H9 (cell line): ENCODE measurements around the gene PIGM. TPM values are rescaled to one million over a fixed set of nuclear protein-coding genes. Genes with fewer than 3 reads are reported as not detected.

ENCODE experiments used
- DNase-seq: peaks from one replicate; pipeline ENCODE4 v3.0.0-alpha.2; 2017
- H2AFZ ChIP-seq: one replicate; pipeline ENCODE4 v1.6.1; 2013; ENCODE audit warnings: mild to moderate bottlenecking, low read length, control low read depth, moderate library complexity
- H2AK5ac ChIP-seq: 2 replicates; pipeline ENCODE4 v1.6.1; 2013; ENCODE audit warnings: low read length, control low read depth, mixed read lengths; ENCODE audit not compliant: insufficient read length
- H2BK120ac ChIP-seq: one replicate; pipeline ENCODE4 v1.6.1; 2013; ENCODE audit warnings: low read depth, mild to moderate bottlenecking, low read length, control low read depth, inconsistent platforms; ENCODE audit not compliant: poor library complexity, severe bottlenecking
- H2BK12ac ChIP-seq: 2 replicates; pipeline ENCODE4 v1.6.1; 2013; ENCODE audit warnings: low read length, control low read depth, mixed read lengths, low read depth; ENCODE audit not compliant: insufficient read length
- H2BK15ac ChIP-seq: 2 replicates; pipeline ENCODE4 v1.6.1; 2013; ENCODE audit warnings: low read depth, low read length, control low read depth
- H2BK20ac ChIP-seq: one replicate; pipeline ENCODE4 v1.6.1; 2013; ENCODE audit warnings: low read depth, mild to moderate bottlenecking, low read length, control low read depth, inconsistent platforms; ENCODE audit not compliant: poor library complexity, severe bottlenecking
- H2BK5ac ChIP-seq: 2 replicates; pipeline ENCODE4 v1.6.1; 2013; ENCODE audit warnings: low read length, control low read depth, mixed read lengths; ENCODE audit not compliant: insufficient read length
- H3K14ac ChIP-seq: 2 replicates; pipeline ENCODE4 v1.6.1; 2013; ENCODE audit warnings: low read length, control low read depth; ENCODE audit not compliant: insufficient read depth
- H3K18ac ChIP-seq: 2 replicates; pipeline ENCODE4 v1.6.1; 2013; ENCODE audit warnings: low read depth, mild to moderate bottlenecking, mixed read lengths, low read length, control low read depth; ENCODE audit not compliant: insufficient read length
- H3K23ac ChIP-seq: 2 replicates; pipeline ENCODE4 v1.6.1; 2013; ENCODE audit warnings: low read length, control low read depth, mixed read lengths, low read depth; ENCODE audit not compliant: insufficient read length
- H3K23me2 ChIP-seq: 2 replicates; pipeline ENCODE4 v1.6.1; 2013; ENCODE audit warnings: low read depth, mild to moderate bottlenecking, mixed read lengths, low read length, control low read depth; ENCODE audit not compliant: insufficient read length, poor library complexity, severe bottlenecking
- H3K27ac ChIP-seq: 2 replicates; pipeline ENCODE4 v1.5.1; 2013; ENCODE audit warnings: low read length, control low read depth, mixed read lengths, low read depth; ENCODE audit not compliant: insufficient read length
- H3K27me3 ChIP-seq: 2 replicates; pipeline ENCODE4 v1.6.1; 2013; ENCODE audit warnings: low read length, control low read depth, inconsistent platforms; ENCODE audit not compliant: insufficient read depth
- H3K4ac ChIP-seq: 2 replicates; pipeline ENCODE4 v1.6.1; 2013; ENCODE audit warnings: low read depth, mild to moderate bottlenecking, control low read depth, inconsistent platforms, low read length, moderate library complexity
- H3K4me1 ChIP-seq: 2 replicates; pipeline ENCODE4 v1.6.1; 2013; ENCODE audit warnings: low read length, control low read depth, inconsistent platforms; ENCODE audit not compliant: insufficient read depth
- H3K4me2 ChIP-seq: 2 replicates; pipeline ENCODE4 v1.6.1; 2013; ENCODE audit warnings: low read length, control low read depth, mixed read lengths; ENCODE audit not compliant: insufficient read length, insufficient read depth
- H3K56ac ChIP-seq: 2 replicates; pipeline ENCODE4 v1.6.1; 2013; ENCODE audit warnings: low read depth, mild to moderate bottlenecking, mixed read lengths, low read length, control low read depth; ENCODE audit not compliant: insufficient read length
- H3K79me1 ChIP-seq: 2 replicates; pipeline ENCODE4 v1.6.1; 2013; ENCODE audit warnings: low read depth, mild to moderate bottlenecking, moderate library complexity, low read length, control low read depth, inconsistent platforms; ENCODE audit not compliant: insufficient read depth, poor library complexity, severe bottlenecking
- H3K79me2 ChIP-seq: 2 replicates; pipeline ENCODE4 v1.6.1; 2013; ENCODE audit warnings: low read length, control low read depth, inconsistent platforms; ENCODE audit not compliant: insufficient read depth
- H3K9ac ChIP-seq: 2 replicates; pipeline ENCODE4 v1.6.1; 2013; ENCODE audit warnings: low read length, control low read depth, mixed read lengths; ENCODE audit not compliant: insufficient read length; ENCODE audit errors: extremely low read depth
- H3K9me3 ChIP-seq: one replicate; pipeline ENCODE4 v1.6.1; 2013; ENCODE audit warnings: low read depth, low read length, inconsistent platforms; ENCODE audit not compliant: control insufficient read depth
- H3T11ph ChIP-seq: one replicate; pipeline ENCODE4 v1.6.1; 2013; ENCODE audit warnings: mild to moderate bottlenecking, low read length, control low read depth, inconsistent platforms
- H4K20me1 ChIP-seq: one replicate; pipeline ENCODE4 v1.6.1; 2013; ENCODE audit not compliant: control insufficient read depth, insufficient read length, insufficient read depth
- H4K5ac ChIP-seq: 2 replicates; pipeline ENCODE4 v1.6.1; 2013; ENCODE audit warnings: low read depth, mild to moderate bottlenecking, mixed read lengths, low read length, control low read depth; ENCODE audit not compliant: insufficient read length
- H4K8ac ChIP-seq: replicated peaks from 2 replicates; pipeline ENCODE4 v1.6.1; 2013; ENCODE audit warnings: low read length, control low read depth, mixed read lengths, low read depth; ENCODE audit not compliant: insufficient read length
- H4K91ac ChIP-seq: 2 replicates; pipeline ENCODE4 v1.6.1; 2013; ENCODE audit warnings: low read depth, mild to moderate bottlenecking, moderate library complexity, mixed read lengths, low read length, control low read depth; ENCODE audit not compliant: insufficient read length
- H3K27ac Mint-ChIP-seq, 3 experiments: 2 replicates in 2 of 3; 3 replicates in 1 of 3; pipeline ENCODE4 v1.8.0; 2020 to 2021; ENCODE audit warnings: mixed read lengths in 3 of 3, mild to moderate bottlenecking in 1 of 3, moderate library complexity in 1 of 3
- H3K27me3 Mint-ChIP-seq: 2 replicates; pipeline ENCODE4 v1.8.0; 2021; ENCODE audit warnings: low read depth, mild to moderate bottlenecking, moderate library complexity, mixed read lengths
- H3K36me3 Mint-ChIP-seq, 3 experiments: 2 replicates in 2 of 3; 3 replicates in 1 of 3; pipeline ENCODE4 v1.8.0; 2020 to 2021; ENCODE audit warnings: low read depth in 3 of 3, mixed read lengths in 3 of 3; ENCODE audit not compliant: insufficient read depth in 1 of 3
- H3K4me1 Mint-ChIP-seq, 2 experiments: 2 replicates each; pipeline ENCODE4 v1.8.0; 2020; ENCODE audit warnings: mixed read lengths in 2 of 2
- H3K4me3 Mint-ChIP-seq, 2 experiments: 2 replicates in 1 of 2; 3 replicates in 1 of 2; pipeline ENCODE4 v1.8.0; 2020 to 2021; ENCODE audit warnings: mild to moderate bottlenecking in 2 of 2, mixed read lengths in 2 of 2, moderate library complexity in 1 of 2
- H3K9me3 Mint-ChIP-seq, 2 experiments: 2 replicates in 1 of 2; 3 replicates in 1 of 2; pipeline ENCODE4 v1.8.0; 2020; ENCODE audit warnings: mild to moderate bottlenecking in 2 of 2, mixed read lengths in 2 of 2, moderate library complexity in 1 of 2
- CTCF ChIP-seq: fragments of 200-600 bp; sonication (generic); conservative IDR thresholded peaks from 3 replicates; pipeline ENCODE4 v1.8.0; 2021; ENCODE audit warnings: antibody characterized with exemption, mild to moderate bottlenecking
- WGBS: extraction: QIAGEN DNeasy Blood & Tissue Kit; methylation state at CpG from one replicate; pipeline ENCODE4 v1.1.7; 2013; ENCODE audit warnings: missing lambda C conversion rate, low lambda C conversion rate, mixed read lengths; ENCODE audit not compliant: insufficient read length; ENCODE audit errors: extremely low coverage; 5-methylcytosine and 5-hydroxymethylcytosine counted together
- total RNA-seq: library from RNA; stranded (reverse); gene quantifications from 2 replicates; pipeline ENCODE4 v1.2.1, GENCODE V29; 2021

PIGM gene
- total RNA-seq, 1 experiment from 2014 or later, result 5.9 TPM

- Histone ChIP-seq H3K4me1 (no peaks in the 10 kb centered on the region), H2BK12ac (no peak overlapping the region), H2BK5ac (no peak overlapping the region), H4K5ac (no peak overlapping the region), H3T11ph (no peak overlapping the region), H2BK20ac (no peak overlapping the region), H4K8ac (no peak overlapping the region), H3K9ac (no peak overlapping the region), H3K79me1 (no peaks in the 10 kb centered on the region), H3K27me3 (no peaks in the 10 kb centered on the region), H3K4ac (no peak overlapping the region), H4K91ac (no peak overlapping the region), H2BK120ac (no peak overlapping the region), H2AK5ac (no peak overlapping the region), H3K9me3 (no peaks in the 10 kb centered on the region), H3K4me2 (no peak overlapping the region), H3K23me2 (no peaks in the 10 kb centered on the region), H2AFZ (no peak overlapping the region), H3K23ac (no peak overlapping the region), H3K18ac (no peak overlapping the region), H3K79me2 (no peaks in the 10 kb centered on the region), H4K20me1 (no peaks in the 10 kb centered on the region), H3K27ac (no peak overlapping the region), H2BK15ac (no peak overlapping the region), H3K56ac (no peak overlapping the region), H3K14ac (no peak overlapping the region)
- no peaks in the 10 kb centered on the region for H3K4me1 Mint-ChIP-seq
- H3K27me3 Mint-ChIP-seq, result peaks cover 19% of the 10 kb centered on the region
- no peak for DNase-seq
- no CpG with 5 or more reads among the region's 4 CpGs for WGBS
- no peak overlapping the region for H3K27ac Mint-ChIP-seq
- no peaks in the 10 kb centered on the region for H3K36me3 Mint-ChIP-seq
- H3K9me3 Mint-ChIP-seq, result no peaks in the 10 kb centered on the region
- no peak for TF ChIP-seq CTCF
- H3K4me3 Mint-ChIP-seq, result no peak overlapping the region
Observed at GRCh38 chr1:160005070-160005469, 26.7 kb downstream of the PIGM start.
